IMR-90 (cell line): Measurements from ENCODE around the gene HSPH1. TPM values are rescaled to one million over a fixed set of nuclear protein-coding genes. Genes with fewer than 3 reads are reported as not detected.

ENCODE experiments used
- ATAC-seq: fragments of 200-7000 bp; cut with Tn5 transposase; 2 replicates; pipeline ENCODE4 v1.9.1; 2020; ENCODE audit warnings: low read depth, mild to moderate bottlenecking, moderate library complexity
- BruUV-seq: library from RNA; stranded (reverse); fragments of 400-500 nt; replicated peaks from 2 replicates; lab custom pipeline; 2021; lab: Mats Ljungman, UMichigan
- CTCF ChIA-PET: fragments of 300-600 bp; formaldehyde crosslinking; extraction: SDS; loops from one replicate; lab custom pipeline; 2021; ENCODE audit warnings: antibody characterized with exemption; lab: Yijun Ruan, JAX
- POLR2A ChIA-PET: fragments of 300-600 bp; sonication (Branson Sonifier 250); formaldehyde crosslinking; loops from one replicate; lab custom pipeline; 2022; ENCODE audit warnings: antibody characterized with exemption; ENCODE audit not compliant: unreplicated experiment; lab: Charles Lee
- DNase-seq: peaks from one replicate; pipeline ENCODE4 v3.0.0; 2013
- H2AFZ ChIP-seq: replicated peaks from 2 replicates; pipeline ENCODE3; 2013; ENCODE audit warnings: low read length, mild to moderate bottlenecking; ENCODE audit not compliant: poor library complexity
- H2AK5ac ChIP-seq: 2 replicates; pipeline ENCODE4 v1.6.1; 2013; ENCODE audit warnings: low read depth, low read length, inconsistent platforms
- H2AK9ac ChIP-seq: replicated peaks from 2 replicates; pipeline ENCODE3; 2013; ENCODE audit warnings: mild to moderate bottlenecking, low read depth, low read length, moderate library complexity; ENCODE audit not compliant: poor library complexity
- H2BK120ac ChIP-seq: 2 replicates; pipeline ENCODE4 v1.6.1; 2013; ENCODE audit warnings: low read depth, low read length, inconsistent platforms
- H2BK15ac ChIP-seq: 3 replicates; pipeline ENCODE4 v1.6.1; 2013; ENCODE audit warnings: low read depth, low read length, inconsistent platforms
- H2BK20ac ChIP-seq: 2 replicates; pipeline ENCODE4 v1.6.1; 2013; ENCODE audit warnings: low read depth, mild to moderate bottlenecking, inconsistent platforms, low read length, moderate library complexity
- H2BK5ac ChIP-seq: 2 replicates; pipeline ENCODE4 v1.6.1; 2013; ENCODE audit warnings: mild to moderate bottlenecking, low read depth, low read length, inconsistent platforms; ENCODE audit not compliant: poor library complexity, severe bottlenecking
- H3K14ac ChIP-seq: replicated peaks from 2 replicates; pipeline ENCODE4 v1.6.1; 2013; ENCODE audit warnings: low read depth, low read length, inconsistent platforms
- H3K18ac ChIP-seq: 2 replicates; pipeline ENCODE4 v1.6.1; 2013; ENCODE audit warnings: low read depth, low read length, control low read depth
- H3K23ac ChIP-seq: 2 replicates; pipeline ENCODE4 v1.6.1; 2013; ENCODE audit warnings: low read depth, low read length, inconsistent platforms
- H3K27ac ChIP-seq: 2 replicates; pipeline ENCODE4 v1.5.1; 2013; ENCODE audit warnings: mild to moderate bottlenecking, control low read depth, low read length; ENCODE audit not compliant: insufficient read depth
- H3K27me3 ChIP-seq: 2 replicates; pipeline ENCODE4 v1.6.1; 2013; ENCODE audit warnings: low read length; ENCODE audit not compliant: control insufficient read depth, insufficient read depth
- H3K36me3 ChIP-seq: 2 replicates; pipeline ENCODE4 v1.6.1; 2013; ENCODE audit warnings: low read length, mixed read lengths; ENCODE audit not compliant: control insufficient read depth, insufficient read depth
- H3K4ac ChIP-seq: 2 replicates; pipeline ENCODE4 v1.6.1; 2013; ENCODE audit warnings: low read depth, low read length, inconsistent platforms
- H3K4me1 ChIP-seq: 2 replicates; pipeline ENCODE4 v1.6.1; 2013; ENCODE audit warnings: low read length, mixed read lengths; ENCODE audit not compliant: control insufficient read depth, insufficient read depth
- H3K4me2 ChIP-seq: 2 replicates; pipeline ENCODE4 v1.6.1; 2013; ENCODE audit warnings: low read depth, mild to moderate bottlenecking, control low read depth, low read length, moderate library complexity
- H3K4me3 ChIP-seq: 2 replicates; pipeline ENCODE4 v1.5.1; 2013; ENCODE audit warnings: low read depth, mild to moderate bottlenecking, control low read depth, low read length, moderate library complexity; ENCODE audit not compliant: insufficient read depth
- H3K56ac ChIP-seq: 2 replicates; pipeline ENCODE4 v1.6.1; 2013; ENCODE audit warnings: low read length, inconsistent platforms; ENCODE audit not compliant: insufficient read depth; ENCODE audit errors: extremely low read depth
- H3K79me1 ChIP-seq, 2 experiments: 2 replicates each; pipeline ENCODE4 v1.6.1; 2013; ENCODE audit warnings: low read length in 2 of 2, inconsistent platforms in 1 of 2, low read depth in 1 of 2
- H3K9ac ChIP-seq: 2 replicates; pipeline ENCODE4 v1.6.1; 2013; ENCODE audit warnings: low read depth, low read length, control low read depth
- H3K9me1 ChIP-seq: 2 replicates; pipeline ENCODE4 v1.6.1; 2013; ENCODE audit warnings: low read length, inconsistent platforms; ENCODE audit not compliant: insufficient read depth
- H3K9me3 ChIP-seq: 2 replicates; pipeline ENCODE4 v1.6.1; 2013; ENCODE audit warnings: low read length; ENCODE audit not compliant: control insufficient read depth, insufficient read depth
- H4K20me1 ChIP-seq: 2 replicates; pipeline ENCODE4 v1.6.1; 2013; ENCODE audit warnings: low read length, inconsistent platforms; ENCODE audit not compliant: insufficient read depth
- H4K5ac ChIP-seq: 2 replicates; pipeline ENCODE4 v1.6.1; 2013; ENCODE audit warnings: mild to moderate bottlenecking, low read depth, low read length, control low read depth
- H4K8ac ChIP-seq, 2 experiments: 2 replicates each; pipeline ENCODE4 v1.6.1; 2013; ENCODE audit warnings: low read depth in 2 of 2, low read length in 2 of 2, control low read depth in 1 of 2, inconsistent platforms in 1 of 2
- H4K91ac ChIP-seq: 2 replicates; pipeline ENCODE4 v1.6.1; 2013; ENCODE audit warnings: low read depth, low read length, inconsistent platforms; ENCODE audit not compliant: insufficient read depth
- FOS ChIP-seq: fragments of 150-350 bp; IDR thresholded peaks from 2 replicates; pipeline ENCODE4 v1.6.1; 2016; ENCODE audit warnings: low read depth, low read length
- WGBS, 2 experiments: methylation state at CpG; one replicate each; pipeline versions ENCODE4 v1.1.5 to v1.1.7; 2013; ENCODE audit warnings: missing lambda C conversion rate in 2 of 2; ENCODE audit not compliant: insufficient read length in 1 of 2; ENCODE audit errors: extremely low coverage in 2 of 2; 5-methylcytosine and 5-hydroxymethylcytosine counted together
- dilution Hi-C: fragments of 300-500 bp; cut with HindIII; formaldehyde crosslinking; loops from one replicate; pipeline ENCODE4 v1.14.3; 2018; ENCODE audit warnings: low sequenced_read_pairs; ENCODE audit not compliant: unreplicated experiment
- in situ Hi-C: fragments of 300-500 bp; cut with MboI; formaldehyde crosslinking; loops from 3 replicates; pipeline ENCODE4 v1.14.3; 2019; ENCODE audit warnings: low sequenced_read_pairs, inconsistent platforms, mixed read lengths
- intact Hi-C: fragments of 100-400 bp; cut with micrococcal nuclease; formaldehyde crosslinking; loops from 2 replicates; pipeline ENCODE4 v1.10.0; 2022
- polyA plus RNA-seq, 3 experiments: library from polyadenylated mRNA; depleted of rRNA; stranded (reverse); fragments of >200 nt; gene quantifications; 2 replicates each; pipeline ENCODE4 v1.2.3, GENCODE V29; 2012; ENCODE audit warnings: low replicate concordance in 1 of 3
- total RNA-seq: library from RNA; depleted of rRNA; stranded (reverse); fragments of >200 nt; gene quantifications from 2 replicates; pipeline ENCODE4 v1.2.3, GENCODE V29; 2012
- TF ChIP-seq, protein P1 (sequence below): conservative IDR thresholded peaks from 2 replicates; pipeline ENCODE4 v1.5.1; 2012; ENCODE audit warnings: mild to moderate bottlenecking, low read depth, low read length, improper control_type of control experiment

Gene HSPH1
- total and polyA plus RNA-seq, 2 of the 4 experiments (the other 2 are of a cell fraction) = 36.8 to 40.3 TPM

DNA sequence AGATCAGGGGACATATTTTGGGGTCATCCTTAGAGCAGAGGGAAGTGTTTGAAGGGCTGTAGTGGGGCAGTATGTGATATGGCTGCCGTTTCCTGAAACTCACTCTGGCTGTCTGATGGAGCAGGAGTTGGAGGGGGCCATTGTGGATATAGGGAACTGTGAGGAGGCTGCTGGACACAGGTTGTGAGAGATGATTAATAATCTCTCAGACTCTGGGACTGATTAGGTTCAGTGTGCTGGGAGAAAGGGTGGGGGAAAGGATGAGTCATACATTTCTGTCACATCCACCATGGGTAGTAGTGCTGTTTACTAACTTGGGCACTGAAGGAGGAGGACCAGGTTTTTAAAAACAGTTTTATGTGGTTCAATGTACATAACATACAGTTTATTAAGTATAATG lies 42.9 kb upstream of the HSPH1 start:
- Histone ChIP-seq H2BK120ac (no peak overlapping the region), H3K9me1 (peaks cover 17% of the 10 kb centered on the region), H3K4me2 (no peak overlapping the region), H3K9ac (no peak overlapping the region), H2AK9ac (peak overlapping the region; percentile 17), H3K23ac (peak overlapping the region; percentile 56; the same call in 1 of the 2 replicates), H4K8ac (no peak overlapping the region), H3K4ac (no peak overlapping the region), H3K27me3 (no peaks in the 10 kb centered on the region), H3K18ac (no peak overlapping the region), H2AK5ac (peak overlapping the region; percentile 23; the same call in 1 of the 2 replicates), H4K20me1 (0 out of 2 replicates have a peak, but pooled peaks cover 3% of the 10 kb centered on the region), H4K5ac (no peak overlapping the region), H2BK20ac (peak overlapping the region; percentile 5), H2AFZ (no peak overlapping the region), H2BK15ac (no peak overlapping the region), H3K9me3 (no peaks in the 10 kb centered on the region), H3K79me1 (peaks cover 15 to 33% of the 10 kb centered on the region in 2 experiments), H3K4me1 (peaks cover 14% of the 10 kb centered on the region), H3K36me3 (no peaks in the 10 kb centered on the region), H3K14ac (no peak overlapping the region), H4K91ac (no peak overlapping the region), H3K4me3 (no peak overlapping the region), H3K27ac (no peak overlapping the region), H2BK5ac (no peak overlapping the region), H3K56ac (no peak overlapping the region)
- DNase-seq (peak; percentile 60), ATAC-seq (no peak)
- WGBS, 2 experiments = 80% methylated on average over 1 of the region's 1 CpG; no CpG with 5 or more reads in 1 of the 2 experiments
- BruUV-seq = no TSS peak
- peak; percentile 84 for TF ChIP-seq FOS
- TF ChIP-seq, protein P1, sequence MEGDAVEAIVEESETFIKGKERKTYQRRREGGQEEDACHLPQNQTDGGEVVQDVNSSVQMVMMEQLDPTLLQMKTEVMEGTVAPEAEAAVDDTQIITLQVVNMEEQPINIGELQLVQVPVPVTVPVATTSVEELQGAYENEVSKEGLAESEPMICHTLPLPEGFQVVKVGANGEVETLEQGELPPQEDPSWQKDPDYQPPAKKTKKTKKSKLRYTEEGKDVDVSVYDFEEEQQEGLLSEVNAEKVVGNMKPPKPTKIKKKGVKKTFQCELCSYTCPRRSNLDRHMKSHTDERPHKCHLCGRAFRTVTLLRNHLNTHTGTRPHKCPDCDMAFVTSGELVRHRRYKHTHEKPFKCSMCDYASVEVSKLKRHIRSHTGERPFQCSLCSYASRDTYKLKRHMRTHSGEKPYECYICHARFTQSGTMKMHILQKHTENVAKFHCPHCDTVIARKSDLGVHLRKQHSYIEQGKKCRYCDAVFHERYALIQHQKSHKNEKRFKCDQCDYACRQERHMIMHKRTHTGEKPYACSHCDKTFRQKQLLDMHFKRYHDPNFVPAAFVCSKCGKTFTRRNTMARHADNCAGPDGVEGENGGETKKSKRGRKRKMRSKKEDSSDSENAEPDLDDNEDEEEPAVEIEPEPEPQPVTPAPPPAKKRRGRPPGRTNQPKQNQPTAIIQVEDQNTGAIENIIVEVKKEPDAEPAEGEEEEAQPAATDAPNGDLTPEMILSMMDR = no peak
- ChIA-PET CTCF (no interaction called here), POLR2A (no interaction called here)
- intact Hi-C loops = no loop called here
- dilution Hi-C loops = no loop called here
- in situ Hi-C loops = no loop called here
